ENCODE data around the gene RGS8.
"Not testable (repeated sequence)": the region's sequence is repeated elsewhere in the genome, so short reads cannot be mapped to it uniquely, and the experiment has no call there.

Gene RGS8

DNA sequence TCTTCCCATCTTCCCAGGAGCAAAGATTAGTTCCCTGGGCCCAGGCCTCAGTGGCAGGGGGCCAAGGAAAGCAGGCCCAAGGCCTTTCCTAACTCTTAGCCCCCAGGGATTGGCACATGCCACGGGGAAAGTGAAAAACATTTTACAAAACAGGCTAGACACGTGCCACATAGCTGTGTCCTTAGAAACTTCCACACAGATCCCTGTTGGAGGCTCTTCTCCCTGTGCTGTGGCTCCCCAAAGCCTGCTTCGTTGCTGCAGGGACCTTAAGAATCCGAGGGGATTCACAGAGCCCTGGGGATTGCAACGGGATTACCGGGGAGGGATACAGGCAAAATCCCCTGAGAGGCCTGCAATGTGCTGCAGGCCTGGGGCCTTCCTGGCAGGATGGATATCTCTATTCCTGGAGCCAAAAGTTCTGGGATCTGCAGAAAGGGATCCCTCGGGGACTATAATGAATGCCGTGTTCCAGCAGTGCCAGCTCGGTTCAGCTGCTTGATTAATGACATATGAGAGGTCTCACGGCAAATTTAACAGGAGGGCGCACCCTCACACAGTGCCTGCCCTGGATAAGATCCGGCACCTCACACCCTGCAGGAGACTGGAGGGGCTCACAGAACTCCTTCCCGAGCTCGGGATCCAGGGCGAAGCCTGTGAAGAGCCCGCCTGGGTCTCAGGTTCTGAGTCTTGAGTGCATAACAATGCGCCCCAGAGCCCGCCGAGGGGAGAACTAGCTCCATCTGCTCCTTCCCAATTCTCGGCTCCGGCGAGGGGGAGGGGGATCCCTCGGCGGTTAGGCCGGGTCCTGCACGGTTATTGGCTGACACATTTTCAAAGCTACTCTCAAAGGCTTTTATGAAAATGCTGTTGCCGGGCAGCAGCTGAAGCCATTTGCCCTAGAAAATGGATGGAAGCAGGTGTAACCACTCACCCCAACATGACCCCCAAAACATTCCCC lies 15.3 kb upstream of the RGS8 start:
- Histone ChIP-seq H3K4me1 (ENCODE audit: insufficient read depth, low read length, poor library complexity, severe bottlenecking) (no peaks in the 10 kb centered on the region), H3K4me2 (ENCODE audit: low read depth, low read length, poor library complexity, severe bottlenecking) (no peak overlapping the region), H3K9me3 (ENCODE audit: insufficient read depth, low read depth, low read length) (no peaks in the 10 kb centered on the region), H3K4me3 (ENCODE audit: low read length, poor library complexity, severe bottlenecking) (no peak overlapping the region), H3K27me3 (ENCODE audit: insufficient read depth, low read length, poor library complexity, severe bottlenecking) (no peaks in the 10 kb centered on the region), H3K9me2 (replicated peaks; ENCODE audit: low read depth, low read length) (no peaks in the 10 kb centered on the region), H4K20me1 (ENCODE audit: insufficient read depth, low read length, poor library complexity, severe bottlenecking) (no peaks in the 10 kb centered on the region), H3F3A (ENCODE audit: low read depth) (no peaks in the 10 kb centered on the region), H2AFZ (ENCODE audit: low read length) (no peak overlapping the region), H3K79me2 (ENCODE audit: insufficient read depth, low read length) (no peaks in the 10 kb centered on the region), H3K36me3 (ENCODE audit: insufficient read depth, low read length) (no peaks in the 10 kb centered on the region), H3K9ac (ENCODE audit: low read depth, low read length, poor library complexity, severe bottlenecking) (no peak overlapping the region)
- TF ChIP-seq CTCF (conservative IDR thresholded peaks at IDR 0.05; ENCODE audit: low read length), result no peak
- TF ChIP-seq EZH2phosphoT487 (IDR thresholded peaks at IDR 0.05; ENCODE audit: borderline replicate concordance), result no peak

GRCh38 chr1:182698971-182699370 lies 14.6 kb upstream of the RGS8 start:
- Histone ChIP-seq H2AFZ (ENCODE audit: low read length) (no peak overlapping the region), H3K9me2 (replicated peaks; ENCODE audit: low read depth, low read length) (no peaks in the 10 kb centered on the region), H3K36me3 (ENCODE audit: insufficient read depth, low read length) (no peaks in the 10 kb centered on the region), H3K4me1 (ENCODE audit: insufficient read depth, low read length, poor library complexity, severe bottlenecking) (no peaks in the 10 kb centered on the region), H4K20me1 (ENCODE audit: insufficient read depth, low read length, poor library complexity, severe bottlenecking) (no peaks in the 10 kb centered on the region), H3K9me3 (ENCODE audit: insufficient read depth, low read depth, low read length) (no peaks in the 10 kb centered on the region), H3K4me3 (ENCODE audit: low read length, poor library complexity, severe bottlenecking) (no peak overlapping the region), H3K4me2 (ENCODE audit: low read depth, low read length, poor library complexity, severe bottlenecking) (no peak overlapping the region), H3K9ac (ENCODE audit: low read depth, low read length, poor library complexity, severe bottlenecking) (no peak overlapping the region), H3K27me3 (ENCODE audit: insufficient read depth, low read length, poor library complexity, severe bottlenecking) (no peaks in the 10 kb centered on the region), H3F3A (ENCODE audit: low read depth) (no peaks in the 10 kb centered on the region), H3K79me2 (ENCODE audit: insufficient read depth, low read length) (no peaks in the 10 kb centered on the region)
- TF ChIP-seq EZH2phosphoT487 (IDR thresholded peaks at IDR 0.05; ENCODE audit: borderline replicate concordance) (no peak), CTCF (conservative IDR thresholded peaks at IDR 0.05; ENCODE audit: low read length) (no peak)

DNA sequence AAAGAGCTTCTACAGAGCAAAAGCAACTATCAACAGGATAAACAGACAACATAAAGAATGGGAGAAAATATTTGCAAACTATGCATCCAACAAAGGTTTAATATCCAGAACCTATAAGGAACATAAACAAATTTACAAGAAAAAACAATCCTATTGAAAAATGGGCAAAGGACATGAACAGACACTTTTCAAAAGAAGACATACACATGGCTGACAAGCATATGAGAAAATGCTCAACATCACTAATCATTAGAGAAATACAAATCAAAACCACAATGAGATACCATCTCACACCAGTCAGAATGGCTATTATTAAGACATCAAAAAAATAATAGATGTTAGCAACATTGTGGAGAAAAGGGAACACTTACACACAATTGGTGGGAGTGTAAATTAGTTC lies 8.8 kb upstream of the RGS8 start:
- not testable (repeated sequence) for H3K4me1 ChIP-seq (ENCODE audit: insufficient read depth, low read length, poor library complexity, severe bottlenecking); H3K4me3 ChIP-seq (ENCODE audit: low read length, poor library complexity, severe bottlenecking)

More for the DNA sequence above, 8.8 kb upstream of the RGS8 start:
- not testable (repeated sequence) for H3K27me3 ChIP-seq (ENCODE audit: insufficient read depth, low read length, poor library complexity, severe bottlenecking); H3F3A ChIP-seq (ENCODE audit: low read depth); H4K20me1 ChIP-seq (ENCODE audit: insufficient read depth, low read length, poor library complexity, severe bottlenecking); H3K79me2 ChIP-seq (ENCODE audit: insufficient read depth, low read length); H3K4me2 ChIP-seq (ENCODE audit: low read depth, low read length, poor library complexity, severe bottlenecking); H3K36me3 ChIP-seq (ENCODE audit: insufficient read depth, low read length); H3K9ac ChIP-seq (ENCODE audit: low read depth, low read length, poor library complexity, severe bottlenecking); H3K9me2 ChIP-seq (replicated peaks; ENCODE audit: low read depth, low read length); H2AFZ ChIP-seq (ENCODE audit: low read length); H3K9me3 ChIP-seq (ENCODE audit: insufficient read depth, low read depth, low read length)

Measured in Loucy (cell line).